Measurements from ENCODE around the gene SCN8A. TPM values are rescaled to one million over a fixed set of nuclear protein-coding genes. Genes with fewer than 3 reads are reported as not detected.
"Not testable (repeated sequence)": the region's sequence is repeated elsewhere in the genome, so short reads cannot be mapped to it uniquely, and the experiment has no call there.

The SCN8A gene
- total RNA-seq, 3 donors from 2014 or later: 0.32 to 5.0 (median 1.6) TPM

GRCh38 chr12:51829011-51829481, 238.0 kb downstream of the SCN8A start:
- TF ChIP-seq CTCF (IDR thresholded peaks at IDR 0.05) (no peak), POLR2AphosphoS5 (IDR thresholded peaks at IDR 0.05) (no peak), POLR2A (IDR thresholded peaks at IDR 0.05) (no peak)
- peaks cover 0 to 6% of the 10 kb centered on the region in 2 donors for H3K4me1 ChIP-seq
- H3K27ac ChIP-seq: peak overlapping the region in 1 of 2 donors; percentile 49
- H3K4me3 ChIP-seq: no peak overlapping the region
- H3K27me3 ChIP-seq: no peaks in the 10 kb centered on the region
- no peaks in the 10 kb centered on the region for H3K9me3 ChIP-seq
- no peaks in the 10 kb centered on the region for H3K36me3 ChIP-seq
- intact Hi-C loops (cut with DNase I; ENCODE audit: low total_unique reads): no loop called here
- DNase-seq (ENCODE audit: low spot score in 2 of 2): no peak

GRCh38 chr12:51829641-51830040, 238.6 kb downstream of the SCN8A start:
- no peaks in the 10 kb centered on the region for H3K27me3 ChIP-seq
- TF ChIP-seq POLR2AphosphoS5 (IDR thresholded peaks at IDR 0.05) (no peak), CTCF (IDR thresholded peaks at IDR 0.05) (no peak), POLR2A (IDR thresholded peaks at IDR 0.05) (no peak)
- peaks cover 0 to 6% of the 10 kb centered on the region in 2 donors for H3K4me1 ChIP-seq
- no peak overlapping the region for H3K4me3 ChIP-seq
- DNase-seq (ENCODE audit: low spot score in 2 of 2): no peak
- no peak overlapping the region for H3K27ac ChIP-seq
- intact Hi-C loops (cut with DNase I; ENCODE audit: low total_unique reads): no loop called here
- H3K36me3 ChIP-seq: no peaks in the 10 kb centered on the region
- H3K9me3 ChIP-seq: no peaks in the 10 kb centered on the region

- H3K27me3 ChIP-seq; H3K9me3 ChIP-seq; DNase-seq (ENCODE audit: low spot score in 2 of 2); intact Hi-C loops (cut with DNase I; ENCODE audit: low total_unique reads); H3K27ac ChIP-seq; H3K36me3 ChIP-seq; H3K4me3 ChIP-seq; H3K4me1 ChIP-seq: not testable (repeated sequence)
Observed at GRCh38 chr12:51831817-51832216, 240.8 kb downstream of the SCN8A start.

- no peak overlapping the region for H3K4me3 ChIP-seq
Observed at GRCh38 chr12:51832354-51833107, 241.5 kb downstream of the SCN8A start.

GRCh38 chr12:51833448-51834227, 242.6 kb downstream of the SCN8A start:
- H3K27ac ChIP-seq: no peak overlapping the region
- TF ChIP-seq POLR2A (IDR thresholded peaks at IDR 0.05) (no peak), CTCF (IDR thresholded peaks at IDR 0.05) (no peak), POLR2AphosphoS5 (IDR thresholded peaks at IDR 0.05) (no peak)
- no peaks in the 10 kb centered on the region for H3K27me3 ChIP-seq
- intact Hi-C loops (cut with DNase I; ENCODE audit: low total_unique reads): no loop called here
- H3K4me1 ChIP-seq: no peaks in the 10 kb centered on the region
- no peaks in the 10 kb centered on the region for H3K36me3 ChIP-seq
- no peak for DNase-seq (ENCODE audit: low spot score in 2 of 2)
- no peak overlapping the region for H3K4me3 ChIP-seq
- H3K9me3 ChIP-seq: no peaks in the 10 kb centered on the region

More at GRCh38 chr12:51832354-51833107, 241.5 kb downstream of the SCN8A start:
- TF ChIP-seq POLR2AphosphoS5 (IDR thresholded peaks at IDR 0.05) (no peak), CTCF (IDR thresholded peaks at IDR 0.05) (no peak), POLR2A (IDR thresholded peaks at IDR 0.05) (no peak)
- Histone ChIP-seq H3K4me1 (peaks cover 0 to 6% of the 10 kb centered on the region in 2 donors), H3K9me3 (no peaks in the 10 kb centered on the region), H3K36me3 (no peaks in the 10 kb centered on the region), H3K27me3 (no peaks in the 10 kb centered on the region), H3K27ac (no peak overlapping the region)
- intact Hi-C loops (cut with DNase I; ENCODE audit: low total_unique reads): no loop called here
- DNase-seq (ENCODE audit: low spot score in 2 of 2): no peak

Data from breast epithelium (tissue), 4 donors.